HUES48 (cell line): ENCODE results near the gene INSM1.

Experiments used
- H3K27ac ChIP-seq: one replicate; pipeline ENCODE4 v1.7.0; 2013; ENCODE audit warnings: low read depth, low read length, inconsistent platforms
- H3K27me3 ChIP-seq: 2 replicates; pipeline ENCODE4 v1.6.1; 2013; ENCODE audit warnings: mild to moderate bottlenecking, low read length; ENCODE audit not compliant: control insufficient read depth, insufficient read depth
- H3K36me3 ChIP-seq: 2 replicates; pipeline ENCODE4 v1.6.1; 2013; ENCODE audit warnings: low read length; ENCODE audit not compliant: control insufficient read depth, insufficient read depth
- H3K4me1 ChIP-seq: 2 replicates; pipeline ENCODE4 v1.6.1; 2013; ENCODE audit warnings: mild to moderate bottlenecking, low read length; ENCODE audit not compliant: control insufficient read depth, insufficient read depth
- H3K4me3 ChIP-seq: 2 replicates; pipeline ENCODE4 v1.5.1; 2013; ENCODE audit warnings: mild to moderate bottlenecking, low read depth, low read length
- H3K9ac ChIP-seq: 2 replicates; pipeline ENCODE4 v1.6.1; 2013; ENCODE audit warnings: mild to moderate bottlenecking, low read depth, low read length, moderate library complexity
- H3K9me3 ChIP-seq: 2 replicates; pipeline ENCODE4 v1.6.1; 2013; ENCODE audit warnings: low read length; ENCODE audit not compliant: control insufficient read depth, insufficient read depth

The INSM1 gene

DNA sequence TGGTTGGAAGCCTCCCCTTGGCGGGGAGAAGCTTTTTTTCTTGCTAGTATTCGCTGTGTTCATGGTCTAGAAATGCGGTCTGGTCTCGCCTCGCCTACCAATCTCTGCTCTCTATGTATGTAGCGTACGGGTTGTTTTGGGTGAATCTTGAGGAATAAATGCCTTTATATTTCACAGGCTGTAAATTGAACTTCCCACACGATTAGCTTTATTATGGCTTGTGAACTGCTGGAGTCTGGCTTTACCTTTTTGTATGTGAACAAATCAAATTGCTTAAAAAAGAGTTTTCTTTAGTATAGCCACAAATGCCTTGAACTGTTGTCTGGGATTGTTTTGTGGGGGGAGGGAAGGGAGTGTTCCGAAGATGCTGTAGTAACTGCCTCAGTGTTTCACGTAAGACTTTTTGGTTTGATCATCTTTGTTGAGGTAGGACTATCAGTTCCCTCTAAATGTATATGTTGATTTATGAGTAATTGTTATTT, 2.2 kb downstream of the INSM1 start:
- Histone ChIP-seq H3K36me3 (no peaks in the 10 kb centered on the region), H3K4me3 (peak overlapping the region; percentile 61), H3K9ac (no peak overlapping the region), H3K27me3 (peaks cover 93% of the 10 kb centered on the region), H3K27ac (no peak overlapping the region), H3K9me3 (no peaks in the 10 kb centered on the region), H3K4me1 (peaks cover 46% of the 10 kb centered on the region)

GRCh38 chr20:20371083-20371482, 3.2 kb downstream of the INSM1 start:
- peak overlapping the region; percentile 65 for H3K27ac ChIP-seq

DNA sequence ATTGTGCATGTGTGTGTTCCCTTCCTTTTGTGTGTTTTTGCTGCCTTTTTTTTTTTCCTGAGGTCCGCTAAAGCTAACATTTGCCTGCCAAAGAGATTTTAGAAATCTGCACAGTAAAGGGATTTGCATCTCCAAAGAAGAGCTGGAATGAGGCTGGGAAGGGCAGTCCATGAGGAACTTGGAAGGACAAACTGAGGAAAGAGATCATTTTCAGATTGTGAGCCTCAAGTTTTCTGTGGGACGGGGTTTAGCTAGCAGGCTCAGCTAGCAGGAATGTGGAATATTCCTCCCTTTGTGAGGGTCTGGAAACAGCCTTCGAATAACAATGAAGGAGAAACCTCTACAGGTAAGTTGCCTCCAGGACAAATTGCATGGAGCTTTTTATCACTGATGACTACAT, 3.8 kb downstream of the INSM1 start:
- peaks cover 34% of the 10 kb centered on the region for H3K4me1 ChIP-seq
- H3K4me3 ChIP-seq = peak overlapping the region; percentile 61
- H3K27ac ChIP-seq = peak overlapping the region; percentile 65
- peaks cover 85% of the 10 kb centered on the region for H3K27me3 ChIP-seq
- H3K9me3 ChIP-seq = no peaks in the 10 kb centered on the region
- H3K9ac ChIP-seq = peak overlapping the region; percentile 45; the same call in 1 of the 2 replicates
- H3K36me3 ChIP-seq = no peaks in the 10 kb centered on the region

More at GRCh38 chr20:20371083-20371482, 3.2 kb downstream of the INSM1 start:
- no peaks in the 10 kb centered on the region for H3K9me3 ChIP-seq
- H3K4me3 ChIP-seq = peak overlapping the region; percentile 61
- H3K27me3 ChIP-seq = peaks cover 90% of the 10 kb centered on the region
- no peaks in the 10 kb centered on the region for H3K36me3 ChIP-seq
- H3K9ac ChIP-seq = no peak overlapping the region
- peaks cover 37% of the 10 kb centered on the region for H3K4me1 ChIP-seq

GRCh38 chr20:20373091-20373571, 5.2 kb downstream of the INSM1 start:
- Histone ChIP-seq H3K27ac (no peak overlapping the region), H3K9ac (no peak overlapping the region), H3K4me3 (no peak overlapping the region), H3K9me3 (no peaks in the 10 kb centered on the region), H3K4me1 (peaks cover 34% of the 10 kb centered on the region), H3K36me3 (no peaks in the 10 kb centered on the region), H3K27me3 (peaks cover 74% of the 10 kb centered on the region)

GRCh38 chr20:20375862-20376261, 8.0 kb downstream of the INSM1 start:
- Histone ChIP-seq H3K9me3 (0 out of 2 replicates have a peak, but pooled peaks cover 4% of the 10 kb centered on the region), H3K36me3 (no peaks in the 10 kb centered on the region), H3K4me1 (peaks cover 24% of the 10 kb centered on the region), H3K4me3 (no peak overlapping the region), H3K9ac (no peak overlapping the region), H3K27me3 (peaks cover 47% of the 10 kb centered on the region), H3K27ac (no peak overlapping the region)

DNA sequence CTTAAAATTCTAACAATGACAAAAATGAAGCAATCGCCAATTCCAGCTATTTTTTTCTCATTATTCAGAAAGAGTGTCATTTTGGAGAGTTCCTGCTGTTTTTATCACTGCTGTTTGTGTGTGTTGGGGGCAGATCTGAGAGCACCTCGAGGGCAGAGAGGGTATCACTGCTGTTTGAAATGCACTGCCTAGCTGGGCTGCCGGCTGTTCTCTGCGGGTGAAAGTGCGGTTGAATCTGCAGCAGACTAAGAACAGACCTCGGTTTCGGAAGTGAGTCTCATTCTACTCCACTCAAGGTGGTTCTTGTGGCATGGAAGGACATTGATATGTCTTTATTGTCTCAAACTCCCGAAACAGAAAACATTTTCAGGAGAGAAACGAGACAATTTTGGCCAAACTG, 18.3 kb downstream of the INSM1 start:
- Histone ChIP-seq H3K9me3 (no peaks in the 10 kb centered on the region), H3K4me3 (no peak overlapping the region), H3K27ac (no peak overlapping the region), H3K27me3 (no peaks in the 10 kb centered on the region), H3K9ac (no peak overlapping the region), H3K4me1 (no peaks in the 10 kb centered on the region), H3K36me3 (no peaks in the 10 kb centered on the region)

- 0 out of 2 replicates have a peak, but pooled peaks cover under 1% of the 10 kb centered on the region for H3K4me1 ChIP-seq
- no peaks in the 10 kb centered on the region for H3K27me3 ChIP-seq
- no peaks in the 10 kb centered on the region for H3K36me3 ChIP-seq
- no peak overlapping the region for H3K4me3 ChIP-seq
- H3K9me3 ChIP-seq = no peaks in the 10 kb centered on the region
- H3K27ac ChIP-seq = no peak overlapping the region
- no peak overlapping the region for H3K9ac ChIP-seq
Observed at GRCh38 chr20:20390393-20390792, 22.5 kb downstream of the INSM1 start.

DNA sequence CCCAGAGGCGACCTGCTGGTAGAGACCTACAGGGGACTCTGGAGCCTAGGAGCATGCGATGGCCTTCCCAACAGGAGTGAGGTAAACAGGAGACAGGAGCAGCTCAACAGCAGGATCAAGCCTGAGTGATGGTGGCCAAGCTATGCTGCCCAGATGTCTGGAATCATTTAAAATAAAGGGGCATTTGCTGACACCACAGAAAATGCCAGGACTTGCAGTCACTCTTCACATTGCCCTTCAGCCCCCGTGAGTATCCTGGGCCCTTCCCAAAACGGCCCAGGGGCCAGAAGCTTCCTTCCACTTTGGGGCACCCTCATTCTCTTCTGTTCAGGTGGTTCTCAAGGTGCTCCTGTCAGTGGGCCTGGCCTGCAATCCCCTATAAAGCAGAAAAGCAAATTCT, 23.2 kb downstream of the INSM1 start:
- Histone ChIP-seq H3K36me3 (no peaks in the 10 kb centered on the region), H3K27ac (no peak overlapping the region), H3K4me3 (no peak overlapping the region), H3K9me3 (no peaks in the 10 kb centered on the region), H3K4me1 (0 out of 2 replicates have a peak, but pooled peaks cover 4% of the 10 kb centered on the region), H3K27me3 (no peaks in the 10 kb centered on the region), H3K9ac (no peak overlapping the region)

DNA sequence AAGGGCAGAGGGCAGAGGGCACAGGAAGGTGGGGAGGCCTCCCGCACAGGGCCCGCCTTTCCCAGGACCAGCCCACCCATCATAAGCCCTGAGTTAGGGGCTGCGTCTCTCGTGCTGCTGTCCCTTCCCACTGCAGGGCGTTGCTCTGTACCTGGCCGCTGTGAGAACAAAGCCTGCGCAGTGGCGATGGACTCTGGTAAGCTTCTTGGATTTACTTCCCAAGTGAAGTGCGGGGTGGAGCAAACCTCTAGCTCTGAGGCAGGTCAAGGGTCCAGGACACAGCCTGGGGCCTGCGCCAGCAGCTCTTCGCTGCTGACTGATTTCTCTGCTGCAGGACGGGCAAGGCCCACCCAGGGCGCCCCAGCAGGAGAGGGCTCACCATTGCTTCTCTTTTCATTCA, 23.9 kb downstream of the INSM1 start:
- no peak overlapping the region for H3K9ac ChIP-seq
- no peak overlapping the region for H3K27ac ChIP-seq
- no peaks in the 10 kb centered on the region for H3K36me3 ChIP-seq
- no peaks in the 10 kb centered on the region for H3K27me3 ChIP-seq
- H3K4me1 ChIP-seq = 0 out of 2 replicates have a peak, but pooled peaks cover 7% of the 10 kb centered on the region
- H3K4me3 ChIP-seq = no peak overlapping the region
- no peaks in the 10 kb centered on the region for H3K9me3 ChIP-seq

GRCh38 chr20:20393207-20394120, 25.6 kb downstream of the INSM1 start:
- Histone ChIP-seq H3K9me3 (no peaks in the 10 kb centered on the region), H3K27me3 (no peaks in the 10 kb centered on the region), H3K36me3 (no peaks in the 10 kb centered on the region), H3K9ac (no peak overlapping the region), H3K4me3 (no peak overlapping the region), H3K4me1 (0 out of 2 replicates have a peak, but pooled peaks cover 7% of the 10 kb centered on the region), H3K27ac (no peak overlapping the region)

DNA sequence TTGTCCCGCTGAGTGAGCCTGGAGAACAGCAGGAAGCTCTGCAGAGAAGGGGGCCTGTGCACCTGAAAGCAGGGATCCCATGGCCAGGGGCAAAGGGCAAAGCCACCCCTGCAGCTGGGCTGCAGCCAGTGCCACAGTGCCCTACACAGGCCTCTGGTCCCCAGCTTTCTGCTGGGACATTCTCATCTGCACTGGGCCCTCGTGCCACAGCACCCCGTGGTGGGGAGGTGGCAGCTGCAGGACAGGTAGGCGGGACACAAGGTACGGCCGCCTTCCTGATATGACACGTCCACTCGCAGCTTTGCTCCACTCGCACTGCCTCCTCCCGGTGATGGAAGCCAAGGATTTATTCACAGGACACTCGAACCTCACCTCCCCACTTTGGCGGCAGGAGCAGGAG, 27.2 kb downstream of the INSM1 start:
- Histone ChIP-seq H3K9me3 (no peaks in the 10 kb centered on the region), H3K27ac (no peak overlapping the region), H3K27me3 (no peaks in the 10 kb centered on the region), H3K4me3 (no peak overlapping the region), H3K4me1 (0 out of 2 replicates have a peak, but pooled peaks cover 7% of the 10 kb centered on the region), H3K9ac (no peak overlapping the region), H3K36me3 (no peaks in the 10 kb centered on the region)
